ENCODE measurements around the gene VWF. TPM values are rescaled to one million over a fixed set of nuclear protein-coding genes. Genes with fewer than 3 reads are reported as not detected.

Gene VWF
- total and polyA plus RNA-seq, 10 of the 15 experiments (the other 5 are each of a cell fraction or from before 2014, with no cell fraction given), result 0.08 to 0.23 TPM; not detected in 8

GRCh38 chr12:6052206-6052939 lies 72.1 kb downstream of the VWF start:
- H3K9me3 ChIP-seq (replicated peaks; ENCODE audit: control insufficient read depth, insufficient read depth, low read length), result no peaks in the 10 kb centered on the region
- no peak overlapping the region for H2AFZ ChIP-seq (ENCODE audit: control insufficient read depth, low read depth, low read length)
- H3K79me2 ChIP-seq (ENCODE audit: control insufficient read depth, insufficient read depth, low read length), result no peaks in the 10 kb centered on the region
- 54% methylated on average over 9 of the region's 9 CpGs for WGBS (ENCODE audit: insufficient coverage, insufficient replicate concordance, low lambda C conversion rate, missing lambda C conversion rate)
- H3K4me3 ChIP-seq, result no peak overlapping the region
- ChIA-PET SMC1A (ENCODE audit: uncharacterized antibody, unreplicated experiment) (no interaction called here), CTCF (interaction anchor here (1.1 to 1.4 kb wide), 4 partner anchors 10 to 232 kb away, joined by 3 to 5 read pairs (median 4); no protein-coding TSS in a partner anchor), POLR2A (interaction anchor here (0.6 kb wide), 1 partner anchor 1837 kb away, joined by 3 read pairs; no protein-coding TSS in a partner anchor), RAD21 (ENCODE audit: unreplicated experiment) (no interaction called here)
- FAIRE-seq (no peak), ATAC-seq (no peak), DNase-seq (ENCODE audit: low read depth, low spot score) (no peak)
- in situ Hi-C loops (cut with MboI), result no loop called here
- H3K4me1 ChIP-seq (ENCODE audit: control insufficient read depth, insufficient read depth, low read length), result no peaks in the 10 kb centered on the region
- no peak overlapping the region for H3K9ac ChIP-seq (ENCODE audit: control insufficient read depth, insufficient read depth, low read length)
- TF ChIP-seq NBN (IDR thresholded peaks at IDR 0.05) (no peak), HCFC1 (IDR thresholded peaks at IDR 0.05; ENCODE audit: low read length) (no peak), WRNIP1 (IDR thresholded peaks at IDR 0.05; ENCODE audit: borderline replicate concordance, low read depth, low read length) (no peak), MEF2A (IDR thresholded peaks at IDR 0.05; ENCODE audit: insufficient read depth, low read depth, low read length) (no peak), E4F1 (IDR thresholded peaks at IDR 0.05; ENCODE audit: borderline replicate concordance, partially characterized antibody) (no peak), RCOR1 (conservative IDR thresholded peaks at IDR 0.05; ENCODE audit: low read depth, low read length) (no peak), SMAD1 (IDR thresholded peaks at IDR 0.05; ENCODE audit: low read depth, partially characterized antibody) (no peak), CEBPB (IDR thresholded peaks at IDR 0.05; ENCODE audit: borderline replicate concordance in 1 of 2, low read depth in 2 of 2, low read length in 2 of 2) (no peak), CBFB (IDR thresholded peaks at IDR 0.05; ENCODE audit: low read depth) (no peak), YY1 (IDR thresholded peaks at IDR 0.05; ENCODE audit: low read depth, low read length) (no peak), SIN3A (IDR thresholded peaks at IDR 0.05; ENCODE audit: low read depth, low read length) (no peak), RBBP5 (conservative IDR thresholded peaks at IDR 0.05) (no peak), E2F4 (IDR thresholded peaks at IDR 0.05; ENCODE audit: low read depth, low read length) (no peak), ETV6 (conservative IDR thresholded peaks at IDR 0.05 in 1 of 2, IDR thresholded peaks at IDR 0.05 in 1 of 2; ENCODE audit: borderline replicate concordance in 1 of 2, low read depth in 1 of 2) (no peak)
- TF ChIP-seq, protein P1, sequence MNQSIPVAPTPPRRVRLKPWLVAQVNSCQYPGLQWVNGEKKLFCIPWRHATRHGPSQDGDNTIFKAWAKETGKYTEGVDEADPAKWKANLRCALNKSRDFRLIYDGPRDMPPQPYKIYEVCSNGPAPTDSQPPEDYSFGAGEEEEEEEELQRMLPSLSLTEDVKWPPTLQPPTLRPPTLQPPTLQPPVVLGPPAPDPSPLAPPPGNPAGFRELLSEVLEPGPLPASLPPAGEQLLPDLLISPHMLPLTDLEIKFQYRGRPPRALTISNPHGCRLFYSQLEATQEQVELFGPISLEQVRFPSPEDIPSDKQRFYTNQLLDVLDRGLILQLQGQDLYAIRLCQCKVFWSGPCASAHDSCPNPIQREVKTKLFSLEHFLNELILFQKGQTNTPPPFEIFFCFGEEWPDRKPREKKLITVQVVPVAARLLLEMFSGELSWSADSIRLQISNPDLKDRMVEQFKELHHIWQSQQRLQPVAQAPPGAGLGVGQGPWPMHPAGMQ (IDR thresholded peaks at IDR 0.05; ENCODE audit: borderline replicate concordance), result no peak
- BruUV-seq (replicated peaks), result no TSS peak
- no peak overlapping the region for H3K4me2 ChIP-seq (ENCODE audit: control insufficient read depth, insufficient read depth)
- intact Hi-C loops (cut with micrococcal nuclease; ENCODE audit: unreplicated experiment), result no loop called here
- no peaks in the 10 kb centered on the region for H3K36me3 ChIP-seq (ENCODE audit: control insufficient read depth in 2 of 2, insufficient read depth in 2 of 2, low read length in 1 of 2)
- no peaks in the 10 kb centered on the region for H4K20me1 ChIP-seq (ENCODE audit: control insufficient read depth, insufficient read depth)
- no peak overlapping the region for H3K27ac ChIP-seq (ENCODE audit: control insufficient read depth, insufficient read depth)
- H3K27me3 ChIP-seq (replicated peaks in 1 of 2; ENCODE audit: control insufficient read depth in 2 of 2, insufficient read depth in 2 of 2, low read length in 1 of 2), result peaks cover 0 to 2% of the 10 kb centered on the region in 2 experiments; a peak in 1 of 4 replicates
